Measurements from ENCODE around the gene DZANK1.

The DZANK1 gene

GRCh38 chr20:18443886-18444285, 22.9 kb downstream of the DZANK1 start:
- TF ChIP-seq FOXP2 (optimal IDR thresholded peaks at IDR 0.05; ENCODE audit: borderline replicate concordance, extremely low read depth, extremely low read length, insufficient read depth) (no peak), POLR2AphosphoS5 (IDR thresholded peaks at IDR 0.05; ENCODE audit: low read depth, low read length) (no peak), SIN3A (IDR thresholded peaks at IDR 0.05; ENCODE audit: borderline replicate concordance, insufficient read depth, low read length) (no peak), REST (IDR thresholded peaks at IDR 0.05; ENCODE audit: insufficient read depth in 1 of 2, low read depth in 2 of 2, low read length in 2 of 2) (no peak), TAF1 (IDR thresholded peaks at IDR 0.05; ENCODE audit: borderline replicate concordance, insufficient read depth, low read length) (no peak)

- TF ChIP-seq FOXP2 (optimal IDR thresholded peaks at IDR 0.05; ENCODE audit: borderline replicate concordance, extremely low read depth, extremely low read length, insufficient read depth) (no peak), SIN3A (IDR thresholded peaks at IDR 0.05; ENCODE audit: borderline replicate concordance, insufficient read depth, low read length) (no peak), POLR2AphosphoS5 (IDR thresholded peaks at IDR 0.05; ENCODE audit: low read depth, low read length) (no peak), REST (IDR thresholded peaks at IDR 0.05; ENCODE audit: insufficient read depth in 1 of 2, low read depth in 2 of 2, low read length in 2 of 2) (no peak), TAF1 (IDR thresholded peaks at IDR 0.05; ENCODE audit: borderline replicate concordance, insufficient read depth, low read length) (no peak)
Measured at GRCh38 chr20:18440403-18440802, 26.4 kb downstream of the DZANK1 start.

GRCh38 chr20:18436847-18437246, 30.0 kb downstream of the DZANK1 start:
- no peak for TF ChIP-seq TAF1 (IDR thresholded peaks at IDR 0.05; ENCODE audit: borderline replicate concordance, insufficient read depth, low read length)
- no peak for TF ChIP-seq SIN3A (IDR thresholded peaks at IDR 0.05; ENCODE audit: borderline replicate concordance, insufficient read depth, low read length)
- TF ChIP-seq FOXP2 (optimal IDR thresholded peaks at IDR 0.05; ENCODE audit: borderline replicate concordance, extremely low read depth, extremely low read length, insufficient read depth): no peak

- TF ChIP-seq REST (IDR thresholded peaks at IDR 0.05; ENCODE audit: insufficient read depth in 1 of 2, low read depth in 2 of 2, low read length in 2 of 2) (no peak), POLR2AphosphoS5 (IDR thresholded peaks at IDR 0.05; ENCODE audit: low read depth, low read length) (no peak), FOXP2 (optimal IDR thresholded peaks at IDR 0.05; ENCODE audit: borderline replicate concordance, extremely low read depth, extremely low read length, insufficient read depth) (no peak), TAF1 (IDR thresholded peaks at IDR 0.05; ENCODE audit: borderline replicate concordance, insufficient read depth, low read length) (no peak), SIN3A (IDR thresholded peaks at IDR 0.05; ENCODE audit: borderline replicate concordance, insufficient read depth, low read length) (no peak)
Measured at GRCh38 chr20:18431206-18431605, 35.6 kb downstream of the DZANK1 start.

- TF ChIP-seq FOXP2 (optimal IDR thresholded peaks at IDR 0.05; ENCODE audit: borderline replicate concordance, extremely low read depth, extremely low read length, insufficient read depth): no peak
- no peak for TF ChIP-seq SIN3A (IDR thresholded peaks at IDR 0.05; ENCODE audit: borderline replicate concordance, insufficient read depth, low read length)
- no peak for TF ChIP-seq TAF1 (IDR thresholded peaks at IDR 0.05; ENCODE audit: borderline replicate concordance, insufficient read depth, low read length)
- TF ChIP-seq REST (IDR thresholded peaks at IDR 0.05; ENCODE audit: insufficient read depth in 1 of 2, low read depth in 2 of 2, low read length in 2 of 2): no peak
- no peak for TF ChIP-seq POLR2AphosphoS5 (IDR thresholded peaks at IDR 0.05; ENCODE audit: low read depth, low read length)
Measured at GRCh38 chr20:18430172-18430826, 36.5 kb downstream of the DZANK1 start.
